A673 (cell line): Measurements from ENCODE around the gene CDK14. TPM values are rescaled to one million over a fixed set of nuclear protein-coding genes. Genes with fewer than 3 reads are reported as not detected.

Source experiments
- BruUV-seq: library from RNA; stranded (reverse); fragments of 400-500 nt; replicated peaks from 2 replicates; lab custom pipeline; 2021; lab: Mats Ljungman, UMichigan
- CTCF ChIA-PET: fragments of 300-600 bp; sonication (Branson Sonifier 250); formaldehyde crosslinking; loops from one replicate; lab custom pipeline; 2022; ENCODE audit warnings: antibody characterized with exemption; lab: Charles Lee
- POLR2A ChIA-PET: fragments of 300-600 bp; sonication (Branson Sonifier 250); formaldehyde crosslinking; loops from one replicate; lab custom pipeline; 2022; ENCODE audit warnings: antibody characterized with exemption; ENCODE audit not compliant: low non-redundant PET; lab: Charles Lee
- DNase-seq: peaks from one replicate; pipeline ENCODE4 v3.0.0-alpha.2; 2015; ENCODE audit warnings: low spot score
- H3K27ac ChIP-seq: fragments of 200-600 bp; sonication (generic); 2 replicates; pipeline ENCODE4 v1.5.1; 2016; ENCODE audit warnings: mixed run types, low read depth, mild to moderate bottlenecking, mixed read lengths, antibody characterized with exemption, low read length; ENCODE audit not compliant: poor library complexity, severe bottlenecking
- H3K27me3 ChIP-seq: fragments of 200-600 bp; sonication (generic); replicated peaks from 2 replicates; pipeline ENCODE4 v1.6.1; 2017; ENCODE audit warnings: mixed run types, low read depth, mild to moderate bottlenecking, mixed read lengths, antibody characterized with exemption, low read length; ENCODE audit not compliant: insufficient read depth, poor library complexity
- H3K36me3 ChIP-seq: fragments of 200-600 bp; sonication (generic); 2 replicates; pipeline ENCODE4 v1.6.1; 2016; ENCODE audit warnings: mixed run types, mild to moderate bottlenecking, mixed read lengths, antibody characterized with exemption, low read length; ENCODE audit not compliant: insufficient read depth, poor library complexity, severe bottlenecking
- H3K4me1 ChIP-seq: fragments of 200-600 bp; sonication (generic); 2 replicates; pipeline ENCODE4 v1.6.1; 2017; ENCODE audit warnings: mixed run types, mild to moderate bottlenecking, mixed read lengths, antibody characterized with exemption, low read length; ENCODE audit not compliant: insufficient read depth, poor library complexity, severe bottlenecking
- H3K4me3 ChIP-seq: fragments of 200-600 bp; sonication (generic); 2 replicates; pipeline ENCODE4 v1.5.1; 2016; ENCODE audit warnings: low read depth, mixed run types, mild to moderate bottlenecking, mixed read lengths, low read length; ENCODE audit not compliant: poor library complexity, severe bottlenecking
- H3K9me3 ChIP-seq: fragments of 200-600 bp; sonication (generic); 2 replicates; pipeline ENCODE4 v1.6.1; 2016; ENCODE audit warnings: mixed run types, low read depth, mild to moderate bottlenecking, mixed read lengths, antibody characterized with exemption, low read length; ENCODE audit not compliant: poor library complexity, severe bottlenecking
- EZH2 ChIP-seq: fragments of 200-600 bp; sonication (generic); IDR thresholded peaks from 2 replicates; pipeline ENCODE4 v1.6.1; 2017; ENCODE audit warnings: borderline replicate concordance, low read depth, mild to moderate bottlenecking, mixed read lengths, antibody characterized with exemption, low read length; ENCODE audit not compliant: poor library complexity, severe bottlenecking
- intact Hi-C: fragments of 100-400 bp; cut with micrococcal nuclease; formaldehyde crosslinking; loops from one replicate; pipeline ENCODE4 v1.10.0; 2022; ENCODE audit not compliant: unreplicated experiment
- total RNA-seq: library from RNA; stranded (reverse); gene quantifications from 2 replicates; pipeline ENCODE4 v1.2.3, GENCODE V29; 2021
- TF ChIP-seq, protein P1 (sequence below): fragments of 300-800, 200-600 bp; sonication (generic); conservative IDR thresholded peaks from 2 replicates; pipeline ENCODE4 v1.5.1; 2017; ENCODE audit warnings: low read depth, mild to moderate bottlenecking, antibody characterized with exemption, low read length, moderate library complexity, mixed read lengths

CDK14 gene
- total RNA-seq, 1 experiment from 2014 or later, result 128 TPM

DNA sequence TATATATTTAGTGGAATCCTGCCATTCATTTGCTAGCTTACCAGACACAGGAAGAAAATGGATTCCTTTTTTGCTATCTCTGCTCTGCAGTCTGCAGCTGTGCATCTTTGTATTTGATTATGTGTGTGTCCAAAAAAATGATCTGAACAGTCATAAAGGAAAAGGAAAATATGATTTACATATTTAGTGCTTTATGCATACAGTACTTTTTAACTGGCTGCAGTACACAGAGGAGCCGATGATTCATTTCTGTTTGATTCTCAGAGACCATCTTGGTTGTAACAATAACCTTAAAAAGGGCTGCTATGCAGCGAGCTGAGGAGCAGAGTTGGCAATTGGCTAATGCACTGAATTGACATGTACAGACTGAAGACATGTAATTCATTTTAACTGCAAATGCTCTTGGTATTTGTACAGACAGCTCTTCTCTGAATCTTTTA lies 516.8 kb downstream of the CDK14 start:
- peaks cover 35% of the 10 kb centered on the region for H3K4me1 ChIP-seq
- peak overlapping the region; percentile 5 for H3K27ac ChIP-seq
- DNase-seq, result no peak
- TF ChIP-seq, protein P1, sequence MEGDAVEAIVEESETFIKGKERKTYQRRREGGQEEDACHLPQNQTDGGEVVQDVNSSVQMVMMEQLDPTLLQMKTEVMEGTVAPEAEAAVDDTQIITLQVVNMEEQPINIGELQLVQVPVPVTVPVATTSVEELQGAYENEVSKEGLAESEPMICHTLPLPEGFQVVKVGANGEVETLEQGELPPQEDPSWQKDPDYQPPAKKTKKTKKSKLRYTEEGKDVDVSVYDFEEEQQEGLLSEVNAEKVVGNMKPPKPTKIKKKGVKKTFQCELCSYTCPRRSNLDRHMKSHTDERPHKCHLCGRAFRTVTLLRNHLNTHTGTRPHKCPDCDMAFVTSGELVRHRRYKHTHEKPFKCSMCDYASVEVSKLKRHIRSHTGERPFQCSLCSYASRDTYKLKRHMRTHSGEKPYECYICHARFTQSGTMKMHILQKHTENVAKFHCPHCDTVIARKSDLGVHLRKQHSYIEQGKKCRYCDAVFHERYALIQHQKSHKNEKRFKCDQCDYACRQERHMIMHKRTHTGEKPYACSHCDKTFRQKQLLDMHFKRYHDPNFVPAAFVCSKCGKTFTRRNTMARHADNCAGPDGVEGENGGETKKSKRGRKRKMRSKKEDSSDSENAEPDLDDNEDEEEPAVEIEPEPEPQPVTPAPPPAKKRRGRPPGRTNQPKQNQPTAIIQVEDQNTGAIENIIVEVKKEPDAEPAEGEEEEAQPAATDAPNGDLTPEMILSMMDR, result no peak
- no peak for TF ChIP-seq EZH2
- POLR2A ChIA-PET, result no interaction called here
- H3K9me3 ChIP-seq, result no peaks in the 10 kb centered on the region
- BruUV-seq, result no TSS peak
- peaks cover 8% of the 10 kb centered on the region for H3K36me3 ChIP-seq
- intact Hi-C loops, result no loop called here
- H3K27me3 ChIP-seq, result no peaks in the 10 kb centered on the region
- H3K4me3 ChIP-seq, result no peak overlapping the region
- CTCF ChIA-PET, result no interaction called here

DNA sequence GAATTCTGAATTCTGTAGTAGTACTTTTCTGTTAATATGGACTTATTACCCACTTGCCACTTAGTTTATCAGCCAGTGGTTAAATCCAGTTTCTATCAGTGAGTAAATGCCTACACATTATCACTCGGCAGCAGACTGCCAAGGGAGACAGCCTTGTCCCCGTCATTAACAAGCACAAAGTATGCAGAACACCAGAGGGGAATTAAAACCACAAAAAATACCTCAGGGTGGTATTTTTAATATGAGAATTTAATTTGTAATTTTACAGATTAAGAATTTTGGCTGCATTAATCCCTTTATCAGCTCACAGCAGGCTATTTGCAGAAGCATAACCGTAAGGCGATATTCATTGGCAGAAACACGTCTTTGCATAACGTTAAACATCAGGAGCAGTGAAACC lies 518.1 kb downstream of the CDK14 start:
- TF ChIP-seq, protein P1, result no peak
- no peak for TF ChIP-seq EZH2
- H3K27me3 ChIP-seq, result no peaks in the 10 kb centered on the region
- ChIA-PET CTCF (no interaction called here), POLR2A (no interaction called here)
- H3K4me3 ChIP-seq, result no peak overlapping the region
- DNase-seq, result peak; percentile 15
- no peaks in the 10 kb centered on the region for H3K9me3 ChIP-seq
- H3K36me3 ChIP-seq, result peaks cover 11% of the 10 kb centered on the region
- H3K27ac ChIP-seq, result no peak overlapping the region
- BruUV-seq, result no TSS peak
- intact Hi-C loops, result no loop called here
- H3K4me1 ChIP-seq, result peaks cover 32% of the 10 kb centered on the region

DNA sequence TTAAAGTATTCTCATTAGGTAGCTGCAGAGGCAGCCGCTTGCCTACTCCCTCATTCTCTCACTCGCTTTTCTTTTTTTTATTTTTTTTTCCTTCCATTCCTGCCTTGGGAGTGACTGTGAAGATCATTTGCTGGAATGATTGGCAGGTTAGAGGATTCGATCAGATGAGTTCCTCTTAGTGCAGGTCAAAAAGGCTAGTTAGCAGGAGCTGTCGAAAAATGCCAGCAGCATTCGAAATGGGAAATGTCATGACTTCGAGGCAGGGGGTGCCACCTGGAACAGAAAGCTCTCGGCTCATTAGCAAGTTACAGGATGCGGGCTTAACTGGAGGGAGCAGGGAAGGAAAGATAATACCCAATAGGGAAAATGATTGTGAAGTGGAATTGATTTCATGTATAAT lies 530.6 kb downstream of the CDK14 start:
- intact Hi-C loops, result no loop called here
- TF ChIP-seq EZH2, result no peak
- TF ChIP-seq, protein P1, result no peak
- H3K9me3 ChIP-seq, result no peaks in the 10 kb centered on the region
- POLR2A ChIA-PET, result no interaction called here
- no peaks in the 10 kb centered on the region for H3K36me3 ChIP-seq
- H3K4me3 ChIP-seq, result no peak overlapping the region
- peaks cover 24% of the 10 kb centered on the region for H3K4me1 ChIP-seq
- no peaks in the 10 kb centered on the region for H3K27me3 ChIP-seq
- no peak overlapping the region for H3K27ac ChIP-seq
- CTCF ChIA-PET, result no interaction called here
- no peak for DNase-seq
- no TSS peak for BruUV-seq
